Measurements from ENCODE around the gene BICRAL.
"Not testable (repeated sequence)": the region's sequence is repeated elsewhere in the genome, so short reads cannot be mapped to it uniquely, and the experiment has no call there.

Gene BICRAL

DNA sequence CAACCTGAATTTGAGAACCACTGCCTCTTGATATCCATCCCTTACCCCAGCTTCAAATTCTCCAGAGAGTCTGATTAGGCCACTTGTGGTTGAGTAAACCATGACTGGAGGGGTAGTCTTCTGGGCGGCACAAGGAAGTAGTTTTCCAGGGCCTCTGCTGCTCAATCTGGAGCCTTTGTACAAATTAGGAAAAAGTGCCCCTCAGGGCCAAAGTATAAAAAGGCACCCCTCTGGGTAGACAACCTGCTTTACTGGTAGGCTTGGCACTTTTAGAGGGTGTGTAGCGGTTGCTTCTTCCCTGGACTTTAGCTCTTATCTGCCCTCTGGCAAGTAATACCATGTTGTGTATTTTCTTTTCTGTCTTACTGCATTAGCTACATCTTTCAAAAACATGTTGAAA lies 64.7 kb downstream of the BICRAL start:
- DNase-seq: no peak

DNA sequence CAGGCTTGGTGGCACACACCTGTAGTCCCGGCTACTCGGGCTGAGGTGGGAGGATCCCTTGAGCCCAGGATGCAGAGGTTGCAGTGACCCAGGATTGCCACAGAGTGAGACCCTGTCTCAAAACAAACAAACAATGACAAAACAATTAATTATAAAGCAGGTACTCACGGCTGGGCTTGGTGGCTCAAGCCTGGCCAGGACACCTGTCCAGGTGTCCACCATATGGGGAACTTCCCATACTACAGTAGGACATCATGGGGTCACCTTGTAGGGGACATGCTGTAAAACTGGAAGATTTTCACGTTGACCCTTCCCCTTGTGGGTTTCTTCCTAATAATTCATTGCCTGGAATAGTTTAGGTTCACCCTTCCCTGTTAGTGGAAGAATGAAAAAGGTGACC lies 66.8 kb downstream of the BICRAL start:
- DNase-seq: no peak

DNA sequence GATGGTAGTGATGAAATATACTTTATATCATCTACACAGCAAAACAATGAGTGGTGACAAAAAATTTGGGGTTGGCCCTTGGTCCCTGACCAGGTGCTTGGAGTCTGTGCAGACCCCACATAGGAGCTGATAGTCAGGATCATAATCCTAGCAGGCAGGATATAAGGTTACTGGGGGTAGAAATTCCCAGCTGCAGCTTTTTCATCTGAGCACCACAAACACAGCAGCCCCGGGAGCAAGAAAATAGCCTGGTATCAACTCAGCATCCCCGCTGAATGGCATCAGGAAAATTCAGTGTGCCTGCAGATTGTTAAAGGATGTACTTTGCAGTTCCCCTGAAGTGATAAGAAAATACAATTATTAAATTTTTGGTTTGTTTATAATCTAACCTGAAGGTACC lies 69.7 kb downstream of the BICRAL start:
- no peak for DNase-seq

DNA sequence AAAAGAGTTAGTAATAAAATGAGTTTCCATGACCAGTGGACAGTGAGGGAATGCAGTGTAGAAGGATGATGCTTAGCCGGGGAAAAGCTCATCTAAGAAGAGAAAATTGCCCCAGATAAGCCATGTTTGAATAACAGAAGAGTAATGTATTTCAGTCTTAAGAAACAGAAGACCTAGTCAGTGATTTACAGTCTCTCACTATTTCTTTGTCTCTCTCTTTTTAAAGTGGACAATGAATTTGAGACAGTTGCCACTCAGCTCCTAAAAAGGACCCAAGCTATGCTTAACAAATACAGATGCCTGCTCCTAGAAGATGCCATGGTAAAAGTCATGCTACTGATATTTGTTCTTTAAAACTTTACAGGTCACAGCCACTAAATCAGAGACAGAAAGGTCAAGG lies 78.2 kb downstream of the BICRAL start:
- no peak for DNase-seq

DNA sequence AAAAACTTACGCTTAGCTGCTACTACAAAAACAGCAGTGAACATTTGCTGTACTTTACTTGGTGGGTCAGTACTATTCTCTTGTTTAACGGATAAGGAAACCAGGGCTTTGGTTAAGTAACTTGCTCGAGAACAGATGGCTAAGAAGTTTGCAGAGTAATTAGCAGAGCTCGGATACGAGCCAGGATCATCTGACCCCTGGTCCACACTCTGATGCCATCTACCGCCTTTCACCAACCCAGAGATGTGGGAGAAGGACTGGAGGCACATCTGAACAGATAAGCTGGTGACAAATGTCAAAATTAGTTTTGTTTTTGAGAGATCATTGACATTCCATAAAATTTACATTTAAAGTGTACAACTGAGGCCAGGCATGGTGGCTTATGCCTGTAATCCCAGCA lies 78.6 kb downstream of the BICRAL start:
- DNase-seq: no peak

DNA sequence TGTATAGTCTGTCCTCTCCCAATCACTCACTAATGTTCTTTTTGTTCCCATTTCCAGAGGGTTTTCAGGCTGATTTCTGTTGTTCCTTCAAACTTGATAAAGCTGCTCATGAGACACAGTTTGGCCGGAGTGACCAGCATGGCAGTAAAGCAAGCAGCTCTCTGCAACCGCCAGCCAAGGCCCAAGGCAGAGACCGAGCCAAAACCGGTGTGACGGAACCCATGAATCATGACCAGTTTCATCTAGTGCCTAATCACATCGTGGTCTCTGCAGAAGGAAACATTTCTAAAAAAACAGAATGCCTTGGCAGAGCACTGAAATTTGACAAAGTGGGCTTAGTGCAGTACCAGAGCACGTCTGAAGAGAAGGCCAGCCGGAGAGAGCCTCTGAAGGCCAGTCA lies 82.8 kb downstream of the BICRAL start:
- no peak for DNase-seq

DNA sequence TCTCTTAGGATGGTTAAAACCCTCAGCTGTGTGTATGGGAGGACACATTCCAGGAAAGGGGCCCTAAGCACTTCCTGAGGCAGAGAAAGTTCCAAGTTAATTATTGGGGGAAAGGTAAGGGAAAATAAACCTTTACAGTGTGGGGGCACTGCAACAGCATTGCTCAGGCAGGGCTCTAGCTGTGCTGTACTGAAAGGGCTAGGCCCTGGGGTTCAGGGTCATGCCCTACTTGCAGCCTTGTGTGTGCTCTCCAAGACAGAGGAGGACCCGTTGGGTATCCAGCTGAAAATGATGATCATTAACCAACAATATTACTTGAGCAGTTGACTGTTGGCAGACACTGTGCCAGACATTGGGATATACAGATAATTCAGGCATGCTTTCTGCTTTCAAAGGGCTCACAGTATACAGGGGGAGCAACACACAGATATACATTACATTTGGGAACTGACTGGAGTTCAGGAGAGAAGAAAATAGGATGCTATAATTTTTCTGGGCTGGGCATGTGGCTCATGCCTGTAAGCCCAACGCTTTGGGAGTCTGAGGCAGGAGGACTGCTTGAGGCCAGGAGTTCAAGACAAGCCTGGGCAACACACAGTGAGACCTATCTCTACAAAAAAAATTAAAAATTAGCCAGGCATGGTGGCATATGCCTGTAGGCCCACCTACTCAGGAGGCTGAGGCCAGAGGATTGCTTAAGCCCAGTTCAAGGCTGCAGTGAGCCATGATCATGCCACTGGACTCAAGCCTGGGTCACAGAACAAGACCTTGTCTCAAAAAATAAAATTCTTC lies 88.5 kb downstream of the BICRAL start:
- no peak for DNase-seq

DNA sequence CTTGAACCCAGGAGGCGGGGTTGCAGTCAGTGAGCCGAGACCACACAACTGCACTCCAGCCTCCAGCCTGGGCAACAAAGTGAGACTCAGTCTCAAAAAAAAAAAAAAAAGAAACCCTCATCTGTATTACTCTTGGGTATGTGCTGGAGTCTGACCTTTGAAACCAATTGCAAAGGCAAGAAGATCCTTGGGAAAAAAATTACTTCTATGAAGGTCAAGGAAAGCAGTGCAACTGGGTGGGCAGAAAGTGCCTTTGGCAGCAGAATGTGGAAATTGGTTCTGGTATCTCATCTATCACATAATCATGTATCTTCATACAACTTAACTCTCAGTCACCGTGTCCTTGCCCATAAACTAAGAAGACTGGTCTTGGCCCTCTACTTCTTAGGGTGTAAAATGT lies 89.9 kb downstream of the BICRAL start:
- no peak for DNase-seq

DNA sequence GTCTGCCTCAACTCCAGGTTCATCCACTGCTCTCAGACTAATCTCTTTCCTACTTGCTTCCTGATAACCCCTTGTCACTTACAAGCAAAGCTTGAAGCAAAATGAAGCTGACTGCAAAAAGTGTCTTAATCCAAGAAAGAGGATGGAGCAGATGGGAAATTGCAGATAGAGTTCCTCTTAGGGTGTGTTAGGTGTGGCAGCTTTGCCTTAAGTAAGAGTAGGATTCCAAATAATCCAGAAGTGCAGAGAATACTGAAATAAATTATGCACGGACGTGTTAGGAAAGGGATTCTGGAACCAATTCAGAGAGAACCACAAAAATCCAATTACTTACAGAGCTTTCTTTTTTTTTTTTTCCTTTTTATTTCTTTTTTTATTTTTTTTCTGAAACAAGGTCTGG lies 91.5 kb downstream of the BICRAL start:
- DNase-seq: no peak

DNA sequence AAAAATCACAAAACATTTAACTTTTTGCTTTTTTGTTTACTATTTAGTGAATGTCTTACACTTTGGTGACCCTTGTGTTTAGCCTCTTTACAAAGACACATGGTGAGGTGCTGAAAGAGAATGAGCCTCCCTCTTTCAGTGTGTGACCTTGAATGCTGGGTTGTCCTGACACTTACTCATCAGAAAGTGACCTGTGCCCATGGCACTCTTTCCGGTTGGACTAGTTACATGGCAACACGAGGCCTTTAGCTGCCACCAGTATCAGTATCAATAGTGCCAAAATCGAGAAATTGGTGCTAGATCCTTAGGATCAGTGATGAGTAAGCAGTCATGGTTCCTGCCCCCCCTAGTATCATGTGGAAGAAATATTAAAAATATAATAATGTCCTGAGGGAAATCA lies 95.8 kb downstream of the BICRAL start:
- no peak for DNase-seq

DNA sequence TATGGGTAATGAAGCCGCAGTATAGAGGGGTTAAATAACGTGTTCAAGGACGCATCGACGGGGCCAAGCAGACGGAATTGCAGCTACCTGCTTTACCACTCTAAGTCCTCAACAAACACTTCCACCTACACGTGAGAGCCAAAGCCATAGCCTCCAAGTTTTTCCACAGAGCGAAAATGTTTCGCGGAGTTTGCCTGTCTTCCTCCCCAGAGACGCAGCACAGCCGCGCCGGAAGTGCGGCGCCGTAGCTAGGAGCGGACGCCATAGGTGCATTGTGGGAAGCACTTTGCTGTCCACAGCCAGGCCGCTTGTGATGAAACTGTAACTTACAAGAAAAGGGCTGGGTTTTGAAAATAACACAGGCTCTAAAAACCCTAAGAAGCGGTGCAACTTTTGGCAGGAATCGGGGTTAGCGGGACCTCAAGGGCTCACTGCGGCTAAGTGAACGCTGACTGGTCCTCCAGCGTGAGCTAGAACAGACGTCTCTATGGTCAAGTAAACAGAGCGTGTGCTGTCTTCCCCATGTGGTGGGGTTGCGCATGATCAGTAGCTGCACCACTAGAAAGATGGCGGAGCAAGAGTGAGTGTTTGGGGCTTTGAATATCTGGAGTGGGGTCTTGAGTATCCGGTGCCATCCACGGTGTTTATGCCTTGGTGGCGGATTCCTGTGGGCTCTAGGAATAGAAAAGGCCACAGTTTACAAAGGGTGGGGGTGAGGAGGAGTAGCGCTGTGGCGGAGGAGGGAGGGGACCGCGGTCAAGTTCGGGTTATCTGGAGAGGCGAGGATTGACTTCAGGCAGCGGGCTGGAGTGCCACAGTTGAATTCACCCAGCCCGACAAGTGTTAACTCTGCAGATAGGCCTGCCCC lies 97.8 kb downstream of the BICRAL start, which contains the start of gene RPL7L1:
Gene RPL7L1 (plus strand): TSS at position 245 of the 868 bp plus-strand sequence. CDS start 295 bp downstream, at position 540.
- DNase-seq: peak; percentile 87

DNA sequence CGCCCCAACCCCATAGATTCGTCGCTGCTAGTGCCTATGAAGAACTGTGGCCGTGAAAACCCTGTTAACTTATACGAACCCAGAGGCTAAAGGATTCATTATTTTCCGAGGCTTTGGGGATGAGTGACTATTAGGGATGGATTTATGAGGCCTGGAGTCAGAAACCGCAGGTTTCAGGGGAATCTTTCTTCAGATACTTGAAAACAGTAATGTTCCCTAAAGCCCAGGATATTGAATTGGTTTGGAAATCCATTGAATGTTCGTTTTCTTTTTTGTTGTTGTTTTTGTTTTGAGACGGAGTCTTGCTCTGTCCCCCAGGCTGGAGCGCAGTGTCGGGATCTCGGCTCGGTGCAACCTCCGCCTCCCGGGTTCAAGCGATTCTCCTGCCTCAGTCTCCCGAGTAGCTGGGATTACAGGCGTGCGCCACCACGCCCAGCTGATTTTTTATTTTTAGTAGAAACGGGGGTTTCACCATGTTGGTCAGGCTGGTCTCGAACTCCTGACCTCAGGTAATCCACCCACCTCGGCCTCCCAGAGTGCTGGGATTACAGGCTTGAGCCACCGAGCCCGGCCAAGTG lies 98.5 kb downstream of the BICRAL start:
- DNase-seq: not testable (repeated sequence)

DNA sequence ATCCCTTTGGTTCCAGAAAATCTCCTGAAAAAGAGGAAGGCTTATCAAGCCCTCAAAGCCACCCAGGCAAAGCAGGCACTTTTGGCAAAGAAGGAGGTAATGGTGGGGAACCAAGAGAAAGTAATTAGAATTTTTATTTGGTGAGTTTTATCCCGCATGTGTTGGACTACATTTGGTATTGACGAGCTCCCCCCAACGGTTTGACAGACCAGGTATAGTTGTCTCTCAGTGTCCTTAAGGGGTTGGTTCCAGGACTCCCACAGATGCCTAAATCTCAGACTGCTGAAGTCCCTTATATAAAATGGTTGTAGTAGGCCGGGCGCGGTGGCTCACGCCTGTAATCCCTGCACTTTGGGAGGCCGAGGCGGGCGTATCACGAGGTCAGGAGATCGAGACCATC lies 99.0 kb downstream of the BICRAL start:
- not testable (repeated sequence) for DNase-seq

DNA sequence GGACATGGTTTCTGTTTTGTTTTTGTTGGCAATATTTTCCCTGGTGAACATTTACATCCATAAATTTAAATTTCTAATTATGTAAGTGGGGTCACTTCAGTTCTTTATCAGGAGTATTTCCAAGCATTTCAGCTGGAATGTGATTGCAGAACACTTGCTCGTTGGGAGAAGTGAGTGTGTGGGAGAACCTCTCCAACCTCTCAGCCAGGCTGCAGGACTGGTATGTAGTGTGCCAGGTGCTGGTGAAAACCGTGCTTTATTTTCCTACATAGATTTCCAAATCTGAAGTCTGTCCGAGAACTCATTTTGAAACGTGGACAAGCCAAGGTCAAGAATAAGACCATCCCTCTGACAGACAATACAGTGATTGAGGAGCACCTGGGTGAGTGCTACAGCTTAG lies 103.8 kb downstream of the BICRAL start:
- no peak for DNase-seq

DNA sequence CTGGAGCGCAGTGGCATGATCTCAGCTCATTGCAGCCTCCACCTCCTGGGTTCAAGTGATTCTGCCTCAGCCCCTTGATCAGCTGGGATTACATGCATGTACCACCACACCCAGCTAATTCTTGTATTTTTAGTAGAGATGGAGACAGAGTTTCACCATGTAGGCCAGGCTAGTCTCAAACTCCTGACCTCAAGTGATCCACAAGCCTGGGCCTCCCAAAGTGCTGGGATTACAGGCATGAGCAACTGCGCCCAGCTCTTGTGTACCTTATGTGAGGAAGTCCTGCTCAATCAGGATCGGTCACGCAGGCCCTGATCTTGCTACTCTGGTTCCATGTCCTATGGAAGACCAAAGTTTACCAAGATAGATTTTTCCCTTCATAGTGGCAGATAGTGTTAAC lies 106.3 kb downstream of the BICRAL start:
- DNase-seq: not testable (repeated sequence)

DNA sequence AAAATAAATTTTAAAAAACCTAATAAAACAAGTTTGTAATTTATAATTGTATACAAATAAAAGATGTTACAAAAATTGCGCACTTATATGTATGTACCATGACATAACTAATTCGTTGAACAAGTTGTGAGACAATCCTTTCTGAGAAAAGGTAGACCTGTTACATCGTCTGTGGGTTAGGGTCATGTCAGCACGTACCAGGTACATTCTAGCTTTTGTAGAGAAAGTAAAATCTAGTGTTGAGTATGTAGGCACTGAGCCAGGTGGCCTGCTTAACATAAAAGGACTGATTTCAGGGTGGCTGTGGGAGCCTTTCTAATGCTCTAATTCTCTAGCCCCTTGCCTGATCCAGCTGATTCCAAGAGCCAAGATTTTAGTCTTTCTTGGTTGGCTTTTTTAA lies 108.0 kb downstream of the BICRAL start:
- no peak for DNase-seq

DNA sequence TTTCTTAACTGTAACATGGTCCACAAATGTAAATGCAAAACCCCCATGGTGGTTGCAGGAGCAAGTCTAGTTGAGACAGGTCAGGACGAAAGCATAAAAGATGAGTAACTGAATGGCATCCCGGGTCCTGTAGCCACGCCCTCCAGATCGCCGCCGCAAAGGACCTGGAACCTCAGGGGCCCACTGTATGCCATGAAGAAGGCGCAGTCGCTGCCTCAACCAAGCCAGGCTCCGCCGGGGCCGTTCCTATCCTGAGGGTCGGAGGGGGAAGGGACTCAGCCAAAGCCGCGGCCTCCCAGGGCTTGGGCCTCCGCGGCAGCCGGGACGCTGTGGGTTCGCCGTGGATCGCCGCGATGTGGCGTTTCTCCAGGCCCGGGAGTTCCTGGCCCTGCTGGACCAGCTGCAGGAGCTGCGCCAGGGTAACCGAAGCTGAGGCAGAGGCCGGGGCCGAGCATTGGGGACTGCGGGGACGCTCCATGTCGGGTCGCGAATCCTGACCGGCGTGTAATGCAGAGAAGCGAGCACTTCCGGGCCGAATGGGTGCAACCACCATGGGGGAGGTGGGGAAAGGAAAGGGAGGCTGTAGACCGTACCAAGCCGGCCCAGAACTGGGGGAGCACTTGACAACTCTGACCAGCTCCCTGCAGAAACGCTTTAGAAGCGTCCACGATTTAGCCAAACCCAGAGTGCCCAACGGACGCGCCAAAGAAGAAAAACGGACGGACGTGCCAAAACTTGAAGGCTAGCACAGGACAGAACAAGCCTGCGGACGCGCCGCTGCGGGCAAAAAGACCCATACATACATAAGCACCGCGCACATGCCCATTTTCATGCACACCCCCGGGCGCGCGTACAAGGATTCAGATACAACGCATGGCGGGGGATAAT lies 108.7 kb downstream of the BICRAL start:
- DNase-seq: peak; percentile 86

DNA sequence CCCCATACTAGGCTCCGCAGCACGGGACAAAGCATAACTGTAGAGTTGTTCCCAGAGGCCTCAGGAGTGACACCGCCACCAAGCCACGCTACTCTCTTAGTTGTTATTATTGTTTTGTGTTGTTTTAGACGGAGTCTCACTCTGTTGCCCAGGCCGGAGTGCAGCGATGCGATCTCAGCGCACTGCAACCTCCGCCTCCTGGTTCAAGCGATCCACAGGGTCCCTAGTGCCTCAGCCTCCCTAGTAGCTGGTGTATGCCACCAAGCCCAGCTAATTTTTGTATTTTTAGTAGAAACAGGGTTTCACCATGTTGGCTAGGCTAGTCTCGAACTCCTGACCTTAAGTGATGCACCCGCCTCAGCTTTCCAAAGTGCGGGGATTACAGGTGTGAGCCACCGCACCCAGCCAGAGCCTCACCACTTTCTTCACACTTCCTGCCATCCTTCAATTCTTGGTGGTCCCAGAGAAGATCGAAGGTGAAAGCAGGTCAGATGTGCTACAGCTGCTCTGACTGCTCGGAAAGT lies 109.4 kb downstream of the BICRAL start:
- DNase-seq: no peak

DNA sequence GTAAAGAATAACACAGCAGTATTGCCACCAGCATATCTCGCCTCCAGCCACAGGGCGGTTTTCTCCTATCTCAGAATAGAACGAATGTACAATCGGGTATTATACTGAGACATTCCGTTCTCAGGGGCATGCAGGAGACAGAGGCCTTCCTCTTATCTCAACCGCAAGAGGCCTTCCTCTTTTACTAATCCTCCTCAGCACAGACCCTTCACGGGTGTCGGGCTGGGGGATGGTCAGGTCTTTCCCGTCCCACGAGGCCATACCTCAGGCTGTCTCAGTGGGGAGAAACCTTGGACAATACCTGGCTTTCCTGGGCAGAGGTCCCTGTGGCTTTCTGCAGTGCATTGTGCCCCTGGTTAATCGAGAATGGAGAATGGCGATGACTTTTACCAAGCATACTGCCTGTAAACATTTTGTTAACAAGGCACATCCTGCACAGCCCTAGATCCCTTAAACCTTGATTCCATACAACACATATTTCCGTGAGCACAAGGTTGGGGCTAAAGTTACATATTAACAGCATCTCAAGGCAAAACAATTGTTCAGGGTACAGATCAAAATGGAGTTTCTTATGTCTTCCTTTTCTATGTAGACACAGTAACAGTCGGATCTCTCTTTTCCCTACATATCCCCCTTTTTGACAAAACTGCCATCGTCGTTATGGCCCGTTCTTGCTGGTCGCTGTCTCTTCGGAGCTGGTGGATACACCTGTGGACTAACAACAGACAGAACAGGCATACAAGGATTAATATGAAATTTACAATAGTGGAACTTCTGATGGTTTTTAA lies 112.4 kb downstream of the BICRAL start:
- DNase-seq: peak; percentile 12

DNA sequence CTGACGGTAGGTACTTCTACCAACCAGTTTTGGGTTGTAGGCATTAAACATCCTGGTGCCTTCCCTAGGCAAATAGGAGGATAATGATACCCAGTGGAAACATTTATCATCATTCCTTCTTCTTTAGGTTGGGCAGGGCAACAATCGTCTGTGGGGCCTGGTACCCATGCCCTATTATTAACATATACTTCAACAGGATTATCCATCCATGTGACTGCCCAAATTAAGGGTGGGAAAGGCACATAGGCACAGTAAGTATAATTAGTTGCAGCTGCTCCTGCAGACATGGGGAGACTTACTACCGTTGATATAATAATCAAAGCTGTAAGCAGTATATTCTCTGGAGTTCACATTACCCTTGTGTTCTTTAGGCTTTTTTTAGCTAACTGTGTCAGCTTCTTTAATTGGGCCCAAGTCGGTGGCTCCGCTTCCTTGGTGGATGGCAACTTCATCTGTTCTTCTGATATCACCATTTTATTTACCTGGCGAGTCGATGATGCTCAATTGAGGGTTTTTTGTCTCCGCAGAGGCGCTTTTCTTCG lies 114.4 kb downstream of the BICRAL start:
- no peak for DNase-seq

DNA sequence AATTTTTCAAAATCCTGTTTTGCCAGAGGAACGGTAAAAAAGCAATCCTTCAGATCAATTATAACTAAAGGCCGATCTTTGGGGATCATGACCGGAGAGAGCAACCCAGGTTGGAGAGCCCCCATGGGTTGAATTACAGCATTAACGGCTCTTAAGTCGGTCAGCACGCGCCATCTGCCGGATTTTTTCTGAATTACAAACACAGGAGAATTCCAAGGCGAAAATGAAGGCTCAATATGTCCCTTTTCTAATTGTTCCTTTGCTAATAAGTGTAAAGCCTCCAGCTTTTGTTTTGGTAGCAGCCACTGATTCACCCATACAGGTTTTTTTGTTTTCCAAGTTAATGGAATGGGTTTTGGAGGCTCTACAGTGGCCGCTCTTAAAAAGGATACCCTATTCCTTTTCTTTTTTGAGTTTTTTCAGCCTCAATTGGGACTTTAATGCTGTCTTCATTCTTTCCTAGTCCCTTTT lies 117.1 kb downstream of the BICRAL start:
- DNase-seq: peak; percentile 61
